DMS 273 (cell line): ENCODE data around the gene RPS23.
"Not testable (repeated sequence)": the region's sequence is repeated elsewhere in the genome, so short reads cannot be mapped to it uniquely, and the experiment has no call there.

ENCODE experiments used
- DNase-seq: peaks from one replicate; lab custom pipeline; 2025; ENCODE audit not compliant: unreplicated experiment; lab: John Stamatoyannopoulos, UW

Gene RPS23

DNA sequence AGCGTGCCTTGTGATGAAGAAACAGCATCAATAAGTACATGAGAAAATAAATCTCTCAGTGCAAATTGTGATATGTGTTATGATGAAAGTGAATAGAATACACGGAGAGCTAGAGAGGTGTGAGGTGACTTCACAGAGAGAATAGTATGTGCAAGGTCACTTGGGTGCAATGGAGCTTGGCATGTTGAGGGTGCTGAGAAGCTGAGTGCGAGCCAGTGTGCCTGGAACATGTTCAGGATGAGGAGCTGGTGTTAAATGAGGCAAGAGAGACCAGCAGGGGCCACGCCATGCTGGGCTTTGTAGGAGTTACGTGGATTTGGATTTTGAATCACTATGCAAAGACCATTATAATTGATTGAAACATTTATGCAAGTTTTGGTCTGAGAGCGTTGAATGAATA, 12.8 kb upstream of the RPS23 start:
- no peak for DNase-seq

DNA sequence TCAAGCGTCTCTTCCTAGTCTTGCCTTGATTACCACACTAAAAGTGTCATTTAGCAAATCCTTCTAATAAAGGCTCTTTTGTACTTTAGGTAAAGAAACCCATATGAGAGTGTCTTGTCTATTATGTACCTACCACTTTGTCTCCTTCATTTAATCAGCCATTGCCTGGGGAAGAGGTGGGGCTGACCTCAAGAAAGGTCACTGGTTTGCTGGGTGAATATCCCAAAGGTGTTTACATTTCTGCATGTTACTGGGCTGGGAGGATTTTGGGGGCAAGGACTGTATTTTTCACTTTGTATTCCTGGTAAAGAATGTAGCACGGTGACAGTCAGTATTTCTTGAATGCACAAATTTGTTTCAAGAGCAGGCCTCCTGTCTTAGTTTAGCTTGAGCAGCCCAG, 11.9 kb upstream of the RPS23 start:
- DNase-seq = no peak

- no peak for DNase-seq
Measured at GRCh38 chr5:82287625-82288024, 9.5 kb upstream of the RPS23 start.

DNA sequence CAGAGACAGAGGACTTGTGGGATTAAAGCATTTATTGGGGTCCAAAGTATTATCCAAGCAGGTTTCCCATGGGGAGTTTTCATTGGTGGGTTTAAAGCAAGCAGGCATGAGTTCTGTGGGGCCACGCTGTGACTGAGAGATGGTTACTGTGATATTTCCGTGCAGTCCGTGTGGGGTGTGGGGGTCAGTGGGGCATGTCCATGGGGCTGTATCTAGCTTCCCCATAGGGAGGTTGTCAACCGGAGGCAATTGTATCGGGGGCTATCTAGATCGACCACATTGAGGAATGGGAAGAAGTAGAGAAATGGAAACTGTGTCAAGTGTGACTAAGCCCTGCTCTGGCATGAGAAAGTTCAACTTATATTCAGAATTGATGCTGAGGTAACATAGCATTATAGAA, 7.1 kb upstream of the RPS23 start:
- DNase-seq = no peak

DNA sequence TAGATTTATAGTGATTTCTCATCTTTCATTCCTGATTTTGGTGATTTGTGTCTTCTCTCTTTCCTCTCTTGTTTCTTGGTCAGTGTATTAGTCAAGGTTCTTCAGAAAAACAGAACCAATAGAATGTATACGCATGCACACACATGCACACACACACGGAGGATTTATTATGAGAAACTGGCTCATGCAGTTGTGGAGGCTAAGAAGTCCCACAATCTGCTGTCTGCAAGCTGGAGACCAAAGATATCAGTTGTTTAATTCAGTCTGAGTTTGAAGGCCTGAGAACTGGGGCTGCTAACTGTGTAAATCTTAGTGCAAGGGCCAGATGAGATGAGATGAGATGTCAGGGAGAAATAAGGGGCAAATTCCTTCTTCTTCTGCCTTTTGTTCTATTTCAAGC, 5.7 kb upstream of the RPS23 start:
- DNase-seq = no peak

GRCh38 chr5:82278711-82279370, 687 bp upstream of the RPS23 start:
- DNase-seq = no peak

- DNase-seq = peak; percentile 60
Measured at GRCh38 chr5:82277613-82277986, 554 bp downstream of the RPS23 start.

- peak; percentile 17 for DNase-seq
Measured at GRCh38 chr5:82276800-82277612, 1.1 kb downstream of the RPS23 start.

DNA sequence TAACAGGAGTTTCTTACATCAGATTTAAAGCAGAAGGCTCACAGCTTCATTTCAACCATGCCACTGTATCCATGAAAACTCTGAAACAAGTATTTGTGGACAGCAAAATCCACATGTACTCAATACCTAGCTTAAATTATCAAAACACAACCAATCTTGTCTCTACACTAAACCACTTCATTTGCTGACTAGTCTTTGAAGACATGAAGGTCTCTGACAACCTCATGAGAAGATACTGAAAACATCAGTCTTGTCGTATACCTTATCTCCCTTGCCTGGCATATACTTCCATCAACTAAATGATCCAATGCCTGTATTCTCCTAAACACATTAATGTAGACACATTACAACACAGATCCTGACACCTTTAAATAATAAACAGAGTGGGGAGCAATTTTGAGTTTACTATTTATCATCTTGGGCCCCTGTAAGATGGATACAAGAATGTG, 2.9 kb downstream of the RPS23 start:
- peak; percentile 39 for DNase-seq

DNA sequence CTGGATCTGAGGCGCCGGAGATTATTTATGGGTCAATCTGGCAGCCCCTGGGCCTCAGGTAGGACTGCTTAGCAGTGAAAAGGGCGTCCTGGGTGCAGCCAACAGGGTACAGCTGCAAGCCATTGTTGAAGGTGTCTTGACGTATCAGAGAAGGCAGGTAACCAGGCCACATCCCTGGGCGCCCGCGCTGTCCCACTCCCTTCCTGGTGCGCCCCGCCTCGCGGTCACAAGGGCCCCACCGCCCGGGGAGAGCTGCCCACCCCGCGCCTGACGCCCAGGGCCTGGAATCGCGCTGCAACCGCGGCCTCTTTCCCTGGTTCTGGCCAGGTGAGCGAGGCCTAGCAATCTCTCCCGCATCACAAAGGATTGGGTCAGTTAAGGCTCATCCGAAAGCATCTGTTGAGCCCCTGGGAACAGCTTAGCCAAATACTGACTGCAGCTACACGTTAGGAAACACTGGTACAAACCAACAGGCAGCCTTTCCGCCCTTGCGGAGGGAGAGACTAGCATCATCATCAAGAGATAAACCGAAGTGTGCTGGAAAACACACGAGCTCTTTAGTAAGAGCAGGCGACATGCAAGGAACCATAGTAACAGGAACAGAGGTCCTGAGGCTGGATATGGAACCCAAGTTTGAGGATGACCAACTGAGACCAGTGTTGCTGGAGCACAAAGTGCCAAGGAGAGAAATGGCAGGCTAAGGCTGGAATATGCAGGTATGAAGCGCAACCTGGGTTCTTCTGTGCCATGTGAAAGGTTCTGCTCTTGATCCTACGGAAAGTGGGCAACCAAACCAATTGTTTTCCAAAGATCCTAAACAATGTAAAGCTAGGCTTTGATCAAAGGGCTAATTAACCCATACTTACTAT, 3.6 kb downstream of the RPS23 start:
- DNase-seq = peak; percentile 69

- DNase-seq = peak; percentile 57
Measured at GRCh38 chr5:82273426-82273825, 4.7 kb downstream of the RPS23 start.

DNA sequence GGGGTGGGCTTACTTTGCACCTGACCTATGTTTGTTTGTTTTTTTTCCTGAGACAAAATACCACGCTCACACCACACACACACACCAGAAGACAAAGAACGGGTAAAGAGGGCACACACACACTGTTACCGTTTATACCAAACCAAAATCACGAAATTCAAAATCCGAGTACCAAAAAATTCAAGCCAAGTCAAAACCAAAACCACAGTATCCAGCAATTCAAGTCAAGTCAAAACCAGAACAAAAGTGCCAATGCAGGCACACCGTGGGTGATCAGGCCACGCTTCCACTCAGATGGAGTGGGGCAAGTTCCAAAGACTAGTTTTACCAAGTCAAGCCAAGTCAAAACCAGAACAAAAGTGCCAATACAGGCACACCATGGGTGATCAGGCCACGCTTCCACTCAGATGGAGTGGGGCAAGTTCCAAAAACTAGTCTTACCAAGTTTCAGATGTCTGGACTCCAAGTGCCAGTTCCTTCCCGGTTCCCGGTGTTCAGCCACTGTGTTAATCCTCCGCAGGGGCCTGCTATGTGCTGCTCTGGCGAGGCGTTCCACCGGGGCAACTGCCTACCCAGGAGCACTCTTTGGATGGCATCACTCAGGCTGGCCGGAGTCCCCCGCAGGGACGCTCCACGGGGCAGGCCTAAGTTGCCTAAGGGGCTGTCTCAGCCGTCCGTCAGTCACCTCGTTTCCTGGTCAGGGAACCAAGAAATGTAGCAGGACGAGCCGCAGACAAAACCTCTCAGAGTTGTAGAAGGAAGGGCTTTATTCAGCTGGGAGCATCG, 5.4 kb downstream of the RPS23 start:
- DNase-seq = peak; percentile 43

- not testable (repeated sequence) for DNase-seq
Measured at GRCh38 chr5:82269363-82269762, 8.8 kb downstream of the RPS23 start.

DNA sequence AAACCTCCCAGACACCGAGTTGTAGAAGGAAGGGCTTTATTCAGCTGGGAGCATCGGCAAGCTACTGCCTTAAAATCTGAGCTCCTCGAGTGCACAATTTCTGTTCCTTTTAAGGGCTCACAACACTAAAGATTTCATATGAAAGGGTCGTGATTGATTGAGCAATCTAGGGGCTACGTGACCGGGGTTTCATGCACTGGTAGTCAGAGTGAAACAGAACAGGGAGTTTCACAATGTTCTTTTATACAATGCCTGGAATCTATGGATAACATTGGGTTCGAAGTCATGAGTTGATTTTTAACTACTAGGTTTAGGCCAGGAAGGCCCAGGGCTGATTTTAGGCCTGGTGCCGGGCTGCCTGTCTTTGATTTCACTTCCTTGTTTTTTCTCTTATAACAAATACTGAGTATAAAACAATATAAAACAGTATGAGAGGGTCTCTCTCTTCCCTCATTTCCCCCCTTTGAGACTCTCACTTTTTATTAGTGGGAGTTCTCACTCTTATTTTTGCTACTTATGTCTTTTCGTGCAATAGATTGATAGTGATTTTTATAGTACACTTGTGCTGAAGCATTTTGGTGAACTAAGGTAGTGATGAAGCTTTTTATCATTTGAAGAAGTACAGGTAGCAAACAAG, 10.7 kb downstream of the RPS23 start:
- not testable (repeated sequence) for DNase-seq

DNA sequence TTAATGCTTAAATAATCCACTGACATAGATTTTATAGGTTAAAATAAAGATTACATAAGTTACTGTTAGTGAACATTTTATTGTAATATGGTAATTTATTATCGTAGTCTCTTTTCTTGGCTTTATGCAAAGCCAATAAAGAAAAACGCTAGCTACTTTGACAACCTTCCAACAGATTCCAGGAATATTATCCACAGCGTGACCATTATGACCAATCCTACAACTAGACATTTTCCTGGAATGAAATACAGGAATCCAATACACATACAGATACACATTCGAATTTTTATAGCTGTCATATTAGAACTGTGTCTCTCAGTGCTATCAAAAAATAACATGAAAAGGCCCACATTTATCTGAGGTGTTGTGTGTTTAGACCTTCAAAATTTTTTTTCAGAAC, 13.1 kb downstream of the RPS23 start:
- no peak for DNase-seq

DNA sequence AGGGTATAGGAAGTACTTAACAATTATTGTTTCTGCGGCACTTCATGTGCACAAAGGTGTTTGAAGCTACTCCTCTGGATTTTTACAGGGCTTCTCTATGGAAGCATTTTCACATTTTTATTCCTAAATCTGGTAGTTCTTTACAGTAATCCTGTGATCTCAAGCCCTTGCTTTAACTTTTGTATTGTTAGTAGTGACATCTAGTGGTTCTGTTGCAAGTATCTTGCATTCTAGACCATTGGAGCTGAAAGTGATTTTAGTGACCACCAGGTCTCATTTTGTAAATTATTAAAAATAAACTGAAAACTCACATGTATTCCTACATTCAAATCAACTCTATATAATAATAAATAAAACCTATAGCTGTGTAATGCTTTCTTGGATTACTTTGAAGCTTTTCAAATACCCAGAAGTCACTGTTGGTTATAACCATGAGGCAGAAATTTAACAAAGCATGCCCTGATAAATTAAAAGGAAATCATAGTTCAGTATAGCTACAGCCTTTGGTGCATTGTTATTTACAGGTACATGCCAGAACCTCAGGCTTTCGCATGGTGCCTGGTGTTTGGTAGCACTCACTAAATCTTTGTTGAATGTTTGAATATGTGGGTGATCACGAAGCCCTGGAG, 18.9 kb downstream of the RPS23 start:
- DNase-seq = peak; percentile 43

DNA sequence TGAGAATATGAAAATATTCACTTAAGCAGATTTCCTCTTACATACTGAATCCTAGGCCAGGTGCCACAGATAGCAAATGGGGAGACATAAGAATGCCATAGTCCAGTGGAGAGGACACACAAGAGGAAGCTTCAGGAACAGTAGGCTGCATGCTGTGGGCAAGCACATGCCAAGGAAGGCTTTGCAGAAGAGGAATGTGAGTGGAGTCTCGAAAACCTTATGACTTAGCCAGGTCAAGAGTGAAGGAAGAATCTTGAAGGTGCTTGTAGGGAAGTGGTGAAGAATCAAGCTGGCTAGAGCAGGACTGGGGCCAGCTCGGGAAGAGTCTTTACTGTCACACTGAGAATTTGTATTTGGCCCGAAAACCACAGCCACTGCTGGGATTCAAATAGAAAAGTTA, 20.4 kb downstream of the RPS23 start:
- DNase-seq = no peak

GRCh38 chr5:82257247-82257646, 20.9 kb downstream of the RPS23 start:
- DNase-seq = no peak

DNA sequence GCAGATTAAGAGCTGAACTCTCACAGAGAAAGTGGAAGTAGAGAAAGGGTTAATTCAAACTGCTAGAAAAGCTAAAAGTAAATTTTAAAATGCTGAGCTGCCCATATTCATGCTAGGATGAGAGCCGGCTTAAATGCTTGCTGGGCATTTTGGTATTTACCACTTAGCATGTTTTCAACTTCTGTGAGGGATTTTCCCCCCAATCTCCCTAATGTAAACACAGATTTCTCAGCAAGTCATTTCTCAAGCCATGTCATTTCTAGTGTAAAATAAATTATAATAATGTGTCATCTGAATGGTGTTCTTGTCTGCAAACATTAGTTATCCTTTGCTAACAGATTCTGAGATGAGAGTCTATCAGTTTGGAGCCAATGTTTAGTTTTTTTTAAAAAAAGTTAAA, 22.3 kb downstream of the RPS23 start:
- no peak for DNase-seq

DNA sequence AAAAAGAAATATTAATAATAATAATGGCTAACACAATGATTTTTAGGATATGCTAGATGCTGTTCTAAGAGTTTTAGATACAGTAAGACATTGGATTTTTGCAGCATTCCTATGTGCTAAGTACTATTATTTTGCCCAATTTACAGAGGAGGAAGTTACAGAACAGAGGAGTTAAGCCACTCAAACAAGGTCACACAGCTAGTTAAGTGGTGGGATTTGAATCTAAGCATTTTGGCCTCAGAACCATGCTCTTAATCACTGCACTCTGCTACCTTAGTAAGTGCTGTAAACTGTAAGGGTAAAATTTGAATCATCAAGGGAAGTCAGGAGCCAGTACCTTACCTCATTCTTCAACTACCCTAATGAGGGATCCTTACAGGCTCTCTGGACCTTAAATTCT, 25.4 kb downstream of the RPS23 start:
- no peak for DNase-seq
